Esophagus muscularis mucosa (tissue), 3 donors: ENCODE results near the gene CYBB.

Experiments used
- CTCF ChIP-seq, 3 experiments: fragments of 200-600 bp in 2 of 3; fragments of 450-650 bp in 1 of 3; sonication (generic) in 2 of 3; IDR thresholded peaks; one replicate each; pipeline ENCODE4 v1.5.1; 2017 to 2019; ENCODE audit warnings: antibody characterized with exemption in 3 of 3, mild to moderate bottlenecking in 2 of 3, moderate library complexity in 1 of 3
- POLR2A ChIP-seq: fragments of 450-650 bp; IDR thresholded peaks from one replicate; pipeline ENCODE4 v1.6.1; 2017; ENCODE audit warnings: antibody characterized with exemption, moderate library complexity, mild to moderate bottlenecking, low read depth

DNA sequence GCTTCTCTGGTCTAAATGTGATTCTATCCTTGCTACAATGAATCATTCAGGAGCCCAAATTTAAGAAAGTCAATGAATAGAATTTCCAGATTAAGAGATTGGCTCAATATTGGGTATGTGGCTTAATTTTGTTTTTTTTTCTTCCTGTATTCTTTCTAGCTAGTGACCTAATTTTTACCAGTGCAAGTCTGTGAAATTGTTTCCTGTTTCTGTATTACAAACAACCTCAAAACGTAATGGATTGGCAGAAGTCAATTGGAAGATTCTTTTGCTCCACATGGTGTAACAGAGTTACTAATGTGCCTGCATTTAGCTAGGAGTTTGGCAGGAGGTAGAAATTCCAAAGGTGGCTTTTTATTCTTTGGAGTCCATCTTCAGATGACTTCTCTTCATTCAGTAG lies 49.9 kb downstream of the CYBB start:
- TF ChIP-seq CTCF (IDR thresholded peaks at IDR 0.05), result no peak
- TF ChIP-seq POLR2A, result no peak
